HepG2 (cell line): ENCODE results near the gene TTBK1. TPM values are rescaled to one million over a fixed set of nuclear protein-coding genes. Genes with fewer than 3 reads are reported as not detected.

Experiments
- CC2D1A ChIP-seq: sonication (generic); formaldehyde crosslinking; IDR thresholded peaks from 2 replicates; pipeline ENCODE4 v1.8.1; 2023; ENCODE audit warnings: mild to moderate bottlenecking, missing genetic modification reagents
- DPF2 ChIP-seq: sonication (generic); formaldehyde crosslinking; IDR thresholded peaks from 2 replicates; pipeline ENCODE4 v1.4.0; 2020; ENCODE audit warnings: mild to moderate bottlenecking, low read depth, missing genetic modification reagents, borderline replicate concordance
- GTF2F1 ChIP-seq: fragments of 150-350 bp; IDR thresholded peaks from 2 replicates; pipeline ENCODE4 v1.6.1; 2014; ENCODE audit warnings: low read length
- HES4 ChIP-seq: sonication (generic); formaldehyde crosslinking; IDR thresholded peaks from 2 replicates; pipeline ENCODE4 v1.9.0; 2021; ENCODE audit warnings: mild to moderate bottlenecking, missing genetic modification reagents, borderline replicate concordance
- HNRNPLL ChIP-seq: fragments of 200-400 bp; formaldehyde crosslinking; IDR thresholded peaks from 2 replicates; pipeline ENCODE4 v1.6.1; 2017; ENCODE audit warnings: mild to moderate bottlenecking, low read depth, low read length; ENCODE audit not compliant: poor library complexity, severe bottlenecking
- IRF1 ChIP-seq: sonication (generic); formaldehyde crosslinking; IDR thresholded peaks from 2 replicates; pipeline ENCODE4 v1.4.0; 2020; ENCODE audit warnings: low read depth, mild to moderate bottlenecking, missing genetic modification reagents
- NR2F6 ChIP-seq, 2 experiments: IDR thresholded peaks; 2 replicates each; pipeline ENCODE4 v1.6.1; 2016; ENCODE audit warnings: antibody characterized with exemption in 1 of 2, mild to moderate bottlenecking in 1 of 2
- SOX13 ChIP-seq, 3 experiments: fragments of 450-650 bp in 1 of 3; sonication (generic) in 1 of 3; formaldehyde crosslinking in 1 of 3; IDR thresholded peaks in 2 of 3; conservative IDR thresholded peaks in 1 of 3; 2 replicates each; pipeline versions ENCODE4 v1.5.0 to v1.6.1; 2016 to 2020; ENCODE audit warnings: antibody characterized with exemption in 1 of 3, mild to moderate bottlenecking in 1 of 3, missing compliant biosample characterization in 1 of 3, missing genetic modification reagents in 1 of 3, moderate library complexity in 1 of 3
- ZBTB4 ChIP-seq: sonication (generic); formaldehyde crosslinking; IDR thresholded peaks from 2 replicates; pipeline ENCODE4 v1.4.0; 2020; ENCODE audit warnings: missing genetic modification reagents, mild to moderate bottlenecking, borderline replicate concordance
- ZNF207 ChIP-seq: fragments of 450-650 bp; IDR thresholded peaks from 2 replicates; pipeline ENCODE4 v1.6.1; 2016; ENCODE audit warnings: antibody characterized with exemption, borderline replicate concordance
- ZNF264 ChIP-seq: sonication (generic); formaldehyde crosslinking; IDR thresholded peaks from 2 replicates; pipeline ENCODE4 v1.4.0; 2020; ENCODE audit warnings: missing genetic modification reagents
- ZNF282 ChIP-seq: fragments of 450-650 bp; IDR thresholded peaks from 2 replicates; pipeline ENCODE4 v1.6.1; 2018; ENCODE audit not compliant: partially characterized antibody
- ZNF3 ChIP-seq: IDR thresholded peaks from 2 replicates; pipeline ENCODE4 v1.7.0; 2017; ENCODE audit warnings: inconsistent platforms
- ZNF672 ChIP-seq: sonication (generic); formaldehyde crosslinking; IDR thresholded peaks from 2 replicates; pipeline ENCODE4 v1.8.1; 2022; ENCODE audit warnings: missing genetic modification reagents
- ZNF737 ChIP-seq: sonication (generic); formaldehyde crosslinking; IDR thresholded peaks from 2 replicates; pipeline ENCODE4 v1.5.0; 2020; ENCODE audit warnings: missing genetic modification reagents, mild to moderate bottlenecking, borderline replicate concordance
- ZNF878 ChIP-seq: sonication (generic); formaldehyde crosslinking; IDR thresholded peaks from 2 replicates; pipeline ENCODE4 v1.8.1; 2023; ENCODE audit warnings: mild to moderate bottlenecking, missing genetic modification reagents, moderate library complexity
- ZZZ3 ChIP-seq: sonication (generic); formaldehyde crosslinking; IDR thresholded peaks from 2 replicates; pipeline ENCODE4 v1.4.0; 2020; ENCODE audit warnings: missing genetic modification reagents, mild to moderate bottlenecking, borderline replicate concordance
- polyA plus RNA-seq, 8 experiments: library from polyadenylated mRNA; depleted of rRNA in 3 of 8; stranded (reverse) in 7 of 8; unstranded in 1 of 8; fragments of >200 nt; fragmentation: Illumina TruSeq in 4 of 8; extraction: Trizol in 4 of 8; gene quantifications; 2 replicates each; pipeline versions ENCODE4 v1.2.1 to v1.2.3, GENCODE V29; 2011 to 2016; ENCODE audit warnings: low read depth in 4 of 8, missing spikeins in 1 of 8, mixed read lengths in 1 of 8; ENCODE audit not compliant: insufficient read depth in 1 of 8
- total RNA-seq, 5 experiments: library from RNA; depleted of rRNA; stranded (reverse); fragments of >200 nt; fragmentation: Illumina TruSeq; extraction: Trizol; gene quantifications; 2 replicates each; pipeline ENCODE4 v1.2.3, GENCODE V29; 2016; ENCODE audit warnings: low read depth in 1 of 5
- TF ChIP-seq, protein P1 (sequence below): sonication (generic); formaldehyde crosslinking; IDR thresholded peaks from 2 replicates; pipeline ENCODE4 v1.8.1; 2022; ENCODE audit warnings: mild to moderate bottlenecking, missing genetic modification reagents
- TF ChIP-seq, protein P2 (sequence below): sonication (generic); formaldehyde crosslinking; IDR thresholded peaks from 2 replicates; pipeline ENCODE4 v1.8.0; 2022; ENCODE audit warnings: mild to moderate bottlenecking, missing genetic modification reagents, moderate library complexity

TTBK1 gene
- total and polyA plus RNA-seq, 2 of the 13 experiments (the other 11 are each of a cell fraction or from before 2014, with no cell fraction given), result 0.24 to 0.33 TPM

DNA sequence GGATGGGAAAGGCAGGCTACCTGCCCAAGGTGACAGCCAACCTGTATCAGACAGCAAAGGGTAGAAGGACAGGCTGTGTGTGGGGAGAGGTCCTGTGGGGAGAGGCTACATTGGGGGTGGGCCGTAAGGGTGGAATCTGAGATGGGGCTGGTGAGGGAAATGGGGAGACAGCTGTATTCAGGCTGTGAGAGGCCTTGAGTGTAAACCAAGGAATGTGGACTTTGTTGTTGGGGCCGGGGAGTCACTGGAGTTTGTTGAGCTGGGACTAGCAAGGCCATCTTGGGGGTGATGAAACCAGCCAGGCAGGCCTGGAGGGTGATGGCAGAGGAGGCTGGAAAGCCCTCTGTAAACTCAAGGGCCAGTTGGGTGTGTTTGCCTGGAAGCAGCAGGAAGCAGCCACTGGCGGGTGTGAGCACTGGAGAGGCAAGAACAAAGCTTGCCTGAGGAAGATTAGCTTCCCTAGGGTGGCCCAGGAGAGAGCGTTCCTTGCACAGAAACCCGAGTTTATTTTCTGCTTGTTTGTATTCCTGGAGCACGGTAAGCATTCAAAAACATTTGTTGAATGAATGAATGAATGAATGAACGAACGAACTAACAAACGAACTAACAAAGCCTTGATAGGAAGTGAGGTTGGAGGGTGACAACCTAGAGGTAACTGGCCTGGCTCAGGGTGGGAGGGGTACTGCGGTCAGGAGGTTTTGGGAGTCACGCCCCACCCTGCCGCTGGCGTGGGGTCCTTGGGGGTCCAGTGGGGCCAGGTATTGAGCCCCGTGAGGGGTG is 18.9 kb downstream of the TTBK1 start (continued):
- TF ChIP-seq ZNF264 (no peak), ZNF3 (CRISPR knock-in tag) (no peak), ZBTB4 (CRISPR knock-in tag) (no peak), ZNF207 (no peak), DPF2 (no peak; the same call in 1 of the 2 replicates), IRF1 (CRISPR knock-in tag) (no peak), CC2D1A (CRISPR knock-in tag) (no peak), NR2F6 (IDR thresholded peaks at IDR 0.05) (no peak), NR2F6 (CRISPR knock-in tag; IDR thresholded peaks at IDR 0.05) (no peak), ZZZ3 (CRISPR knock-in tag) (no peak), ZNF878 (CRISPR knock-in tag) (no peak), SOX13 (IDR thresholded peaks at IDR 0.05) (no peak), SOX13 (CRISPR knock-in tag; conservative IDR thresholded peaks at IDR 0.05 in 1 of 2, IDR thresholded peaks at IDR 0.05 in 1 of 2) (peak in 1 of 2 experiments; percentile 33; a peak in 1 of 4 replicates), HES4 (CRISPR knock-in tag) (no peak), GTF2F1 (no peak), ZNF282 (no peak), ZNF737 (CRISPR knock-in tag) (no peak; the same call in 1 of the 2 replicates), HNRNPLL (no peak), ZNF672 (CRISPR knock-in tag) (no peak)
- TF ChIP-seq, protein P1, sequence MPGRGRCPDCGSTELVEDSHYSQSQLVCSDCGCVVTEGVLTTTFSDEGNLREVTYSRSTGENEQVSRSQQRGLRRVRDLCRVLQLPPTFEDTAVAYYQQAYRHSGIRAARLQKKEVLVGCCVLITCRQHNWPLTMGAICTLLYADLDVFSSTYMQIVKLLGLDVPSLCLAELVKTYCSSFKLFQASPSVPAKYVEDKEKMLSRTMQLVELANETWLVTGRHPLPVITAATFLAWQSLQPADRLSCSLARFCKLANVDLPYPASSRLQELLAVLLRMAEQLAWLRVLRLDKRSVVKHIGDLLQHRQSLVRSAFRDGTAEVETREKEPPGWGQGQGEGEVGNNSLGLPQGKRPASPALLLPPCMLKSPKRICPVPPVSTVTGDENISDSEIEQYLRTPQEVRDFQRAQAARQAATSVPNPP, result no peak
- TF ChIP-seq, protein P2, sequence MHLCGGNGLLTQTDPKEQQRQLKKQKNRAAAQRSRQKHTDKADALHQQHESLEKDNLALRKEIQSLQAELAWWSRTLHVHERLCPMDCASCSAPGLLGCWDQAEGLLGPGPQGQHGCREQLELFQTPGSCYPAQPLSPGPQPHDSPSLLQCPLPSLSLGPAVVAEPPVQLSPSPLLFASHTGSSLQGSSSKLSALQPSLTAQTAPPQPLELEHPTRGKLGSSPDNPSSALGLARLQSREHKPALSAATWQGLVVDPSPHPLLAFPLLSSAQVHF (CRISPR knock-in tag), result no peak
